RWPE1 (cell line): ENCODE results near the gene SELENBP1.

Experiments used
- CTCF ChIA-PET: fragments of 350-600 bp; sonication (Branson Sonifier 250); formaldehyde crosslinking; extraction: SDS; loops from one replicate; lab custom pipeline; 2021; lab: Yijun Ruan, JAX
- POLR2A ChIA-PET: fragments of 400-600 bp; formaldehyde crosslinking; extraction: SDS; loops from one replicate; lab custom pipeline; 2020; ENCODE audit warnings: antibody characterized with exemption; ENCODE audit not compliant: low non-redundant PET; lab: Yijun Ruan, JAX
- DNase-seq: peaks from one replicate; pipeline ENCODE4 v3.0.0; 2012; ENCODE audit warnings: low spot score
- H3K27ac ChIP-seq: fragments of 450-650 bp; 2 replicates; pipeline ENCODE4 v1.5.1; 2017
- CTCF ChIP-seq: fragments of 450-650 bp; conservative IDR thresholded peaks from 2 replicates; pipeline ENCODE4 v1.5.1; 2017; ENCODE audit warnings: low read depth, mild to moderate bottlenecking

The SELENBP1 gene

GRCh38 chr1:151372058-151372934 lies at the start of gene SELENBP1:
TSS of gene SELENBP1 (minus strand) at chr1:151372705. CDS start at chr1:151372641, 64 bp downstream.
- H3K27ac ChIP-seq = peak within 1 kb of the TSS; percentile 83
- DNase-seq = peak; percentile 38
- POLR2A ChIA-PET = no interaction called here
- TF ChIP-seq CTCF = no peak
- CTCF ChIA-PET = interaction anchor here (0.6 kb wide), 2 partner anchors 20 to 25 kb away, joined by 3 read pairs; no protein-coding TSS in a partner anchor

GRCh38 chr1:151419819-151420218 lies 47.3 kb upstream of the SELENBP1 start:
- TF ChIP-seq CTCF = no peak
- POLR2A ChIA-PET = no interaction called here
- H3K27ac ChIP-seq = no peak overlapping the region
- DNase-seq = no peak
- CTCF ChIA-PET = no interaction called here

GRCh38 chr1:151418081-151418480 lies 45.6 kb upstream of the SELENBP1 start:
- DNase-seq = no peak
- ChIA-PET CTCF (interaction anchor here (0.7 kb wide), 1 partner anchor 187 kb away, joined by 3 read pairs; no protein-coding TSS in a partner anchor), POLR2A (interaction anchor here (0.6 kb wide), 1 partner anchor 17 kb away, joined by 4 read pairs; no protein-coding TSS in a partner anchor)
- TF ChIP-seq CTCF = no peak
- no peak overlapping the region for H3K27ac ChIP-seq

- no peak for TF ChIP-seq CTCF
- POLR2A ChIA-PET = interaction anchor here (0.6 kb wide), 1 partner anchor 135 kb away, joined by 4 read pairs; no protein-coding TSS in a partner anchor
- CTCF ChIA-PET = interaction anchor here (0.7 to 1.3 kb wide), 2 partner anchors 10 to 104 kb away, joined by 3 read pairs; no protein-coding TSS in a partner anchor
- DNase-seq = no peak
- peak overlapping the region; percentile 59 for H3K27ac ChIP-seq
Measured at GRCh38 chr1:151416231-151416630, 43.7 kb upstream of the SELENBP1 start.

- ChIA-PET POLR2A (no interaction called here), CTCF (interaction anchor here (0.7 kb wide), 1 partner anchor 182 kb away, joined by 3 read pairs; no protein-coding TSS in a partner anchor)
- no peak for TF ChIP-seq CTCF
- no peak for DNase-seq
- H3K27ac ChIP-seq = no peak overlapping the region
Measured at GRCh38 chr1:151411884-151412283, 39.4 kb upstream of the SELENBP1 start.

- POLR2A ChIA-PET = no interaction called here
- no peak overlapping the region for H3K27ac ChIP-seq
- CTCF ChIA-PET = no interaction called here
- no peak for TF ChIP-seq CTCF
- no peak for DNase-seq
Measured at GRCh38 chr1:151408891-151409290, 36.4 kb upstream of the SELENBP1 start.
